Thyroid gland (tissue), 4 donors: ENCODE measurements around the gene SPI1. TPM values are rescaled to one million over a fixed set of nuclear protein-coding genes. Genes with fewer than 3 reads are reported as not detected.

Experiments used
- DNase-seq, 2 donors: peaks; one replicate each; pipeline ENCODE4 v3.0.0-alpha.2; 2019
- H3K27ac ChIP-seq, 3 donors: fragments of 200-600 bp; sonication (generic); 1 replicate in 2 of 3; 2 replicates in 1 of 3; pipeline ENCODE4 v1.5.1; 2016 to 2019; ENCODE audit warnings: mild to moderate bottlenecking in 1 of 3, moderate library complexity in 1 of 3
- H3K27me3 ChIP-seq: fragments of 200-600 bp; sonication (generic); one replicate; pipeline ENCODE4 v1.5.1; 2019
- H3K36me3 ChIP-seq, 2 donors: fragments of 200-600 bp; sonication (generic); one replicate each; pipeline ENCODE4 v1.5.1; 2016 to 2019
- H3K4me1 ChIP-seq, 2 donors: fragments of 200-600 bp; sonication (generic); one replicate each; pipeline ENCODE4 v1.5.1; 2017 to 2019
- H3K4me3 ChIP-seq, 3 donors: fragments of 200-600 bp; sonication (generic); replicated peaks in 1 of 3; 1 replicate in 2 of 3; 2 replicates in 1 of 3; pipeline ENCODE4 v1.5.1; 2016; ENCODE audit warnings: mild to moderate bottlenecking in 1 of 3
- H3K9me3 ChIP-seq: fragments of 200-600 bp; sonication (generic); one replicate; pipeline ENCODE4 v1.5.1; 2017
- CTCF ChIP-seq, 6 experiments: fragments of 200-600 bp in 3 of 6; fragments of 450-650 bp in 3 of 6; sonication (generic) in 3 of 6; IDR thresholded peaks; one replicate each; pipeline ENCODE4 v1.5.1; 2016 to 2019; ENCODE audit warnings: antibody characterized with exemption in 6 of 6, mild to moderate bottlenecking in 2 of 6, inconsistent platforms in 1 of 6, moderate library complexity in 1 of 6
- POLR2A ChIP-seq, 2 donors: fragments of 450-650 bp; IDR thresholded peaks; one replicate each; pipeline ENCODE4 v1.6.1; 2017; ENCODE audit warnings: antibody characterized with exemption in 2 of 2, mild to moderate bottlenecking in 2 of 2, moderate library complexity in 1 of 2
- WGBS, 2 donors: methylation state at CpG; one replicate each; pipeline ENCODE4 v1.1.5; 2017; 5-methylcytosine and 5-hydroxymethylcytosine counted together
- intact Hi-C: fragments of 100-400 bp; cut with DNase I; formaldehyde crosslinking; loops from one replicate; pipeline ENCODE4 v1.15.1; 2023
- microRNA-seq: library from miRNA; unstranded; fragments of <30 nt; microRNA quantifications from one replicate; pipeline ENCODE4, GENCODE V29; 2016
- small RNA-seq: library from RNA; depleted of rRNA; stranded (forward); fragments of <200 nt; gene quantifications from one replicate; pipeline ENCODE3, GENCODE V24; 2016
- total RNA-seq, 4 donors: library from RNA; depleted of rRNA; stranded (reverse); fragments of >200 nt; gene quantifications; one replicate each; pipeline ENCODE4 v1.2.3, GENCODE V29; 2016

Gene SPI1
- total RNA-seq, 4 donors from 2014 or later: 4.8 to 18.0 (median 5.8) TPM

DNA sequence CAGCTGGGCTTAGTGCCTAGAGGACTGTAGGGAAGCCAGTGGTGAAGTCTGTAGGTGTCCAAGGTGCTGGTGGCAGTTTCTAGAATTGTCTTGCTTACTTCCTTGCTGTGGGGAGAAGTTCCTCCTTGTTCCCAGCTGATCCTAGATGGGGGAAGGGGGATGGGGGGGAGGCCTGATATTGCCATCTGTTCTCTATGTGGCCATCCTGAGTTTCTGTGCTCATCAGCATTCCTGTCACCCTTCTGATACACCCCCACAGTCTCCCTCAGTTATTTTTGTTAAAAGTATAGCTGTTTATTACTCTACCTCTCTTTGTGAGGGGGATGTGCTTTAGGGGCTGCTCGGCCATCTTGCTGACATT is 71.9 kb downstream of the SPI1 start:
- DNase-seq: no peak
- H3K27ac ChIP-seq: peak overlapping the region; percentile 43 to 84 (median 55)
- intact Hi-C loops: no loop called here
- H3K4me3 ChIP-seq: no peak overlapping the region
- WGBS, 2 donors: 88 to 92% methylated on average over 1 of the region's 1 CpG
- no peaks in the 10 kb centered on the region for H3K27me3 ChIP-seq
- H3K4me1 ChIP-seq: peaks cover 7 to 16% of the 10 kb centered on the region in 2 donors
- H3K36me3 ChIP-seq: peaks cover 50 to 52% of the 10 kb centered on the region in 2 donors
- no peaks in the 10 kb centered on the region for H3K9me3 ChIP-seq
- TF ChIP-seq POLR2A (IDR thresholded peaks at IDR 0.05) (no peak), CTCF (IDR thresholded peaks at IDR 0.05) (no peak)

DNA sequence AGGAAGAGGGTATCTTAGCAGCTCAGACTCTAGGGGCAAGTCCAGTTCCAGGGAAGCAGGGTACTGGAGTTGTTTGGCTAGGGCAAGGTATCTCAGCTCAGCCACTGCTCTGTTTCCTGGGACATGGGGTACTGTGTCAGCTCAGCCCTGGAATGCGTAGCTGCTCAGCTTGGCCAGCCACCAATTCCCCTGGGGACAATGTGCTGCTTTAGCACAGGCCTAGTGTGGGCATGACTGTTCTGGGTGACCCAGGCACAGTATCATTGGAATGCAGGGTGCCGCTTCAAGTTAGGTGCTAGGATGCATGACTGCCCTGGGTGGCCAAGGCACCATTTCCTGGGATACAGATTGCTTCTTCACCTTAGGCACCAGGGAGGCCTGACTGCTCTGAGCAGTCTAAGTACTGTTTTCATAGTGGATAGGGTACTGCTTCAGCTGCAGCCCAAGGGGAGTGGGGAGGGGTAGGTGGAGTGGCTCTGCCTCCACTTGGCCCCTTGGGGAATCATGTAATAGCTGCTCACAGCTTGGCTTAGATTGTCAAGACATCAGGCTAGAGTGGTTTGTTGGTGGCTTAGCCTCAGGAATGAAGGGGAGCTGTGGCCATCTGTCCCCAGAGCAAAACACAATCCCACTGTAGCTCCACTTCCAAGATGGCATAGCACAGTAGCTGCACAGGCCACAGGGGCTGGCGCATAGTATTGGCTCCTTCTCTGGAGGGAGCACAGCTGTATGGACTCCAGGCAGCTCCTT is 72.4 kb downstream of the SPI1 start:
- H3K4me1 ChIP-seq: peaks cover 7 to 16% of the 10 kb centered on the region in 2 donors
- TF ChIP-seq POLR2A (IDR thresholded peaks at IDR 0.05): no peak
- no peak for TF ChIP-seq CTCF (IDR thresholded peaks at IDR 0.05)
- no peaks in the 10 kb centered on the region for H3K27me3 ChIP-seq
- peak; percentile 96 to 97 for DNase-seq
- no peaks in the 10 kb centered on the region for H3K9me3 ChIP-seq
- H3K4me3 ChIP-seq: no peak overlapping the region
- WGBS, 2 donors: 50 to 56% methylated on average over 2 of the region's 3 CpGs
- intact Hi-C loops: no loop called here
- peak overlapping the region; percentile 57 to 84 (median 75) for H3K27ac ChIP-seq
- peaks cover 45 to 46% of the 10 kb centered on the region in 2 donors for H3K36me3 ChIP-seq

Small RNA genes lying within 50 kb of the gene (microRNA-seq; reads per million reads assigned to microRNA genes)
- gene MIR4487: not detected

Small RNA genes lying within 50 kb of the gene (small RNA-seq; reads per million reads assigned to genes)
- not detected for gene MIR4487

Other genes with a start within 250 kb of the SPI1 start
- 100 to 1,000 TPM; 145 to 194 (median 160) TPM for gene ARFGAP2, start 201.7 kb downstream of the SPI1 start, total RNA-seq
- 10 to 100 TPM; 43.6 to 71.6 (median 54.2) TPM for gene PACSIN3, start 192.1 kb downstream of the SPI1 start, total RNA-seq
- gene DDB2, start 163.6 kb downstream of the SPI1 start, total RNA-seq: 10 to 100 TPM; 10.6 to 19.3 (median 12.9) TPM
- gene ACP2, start 129.7 kb downstream of the SPI1 start, total RNA-seq: 10 to 100 TPM; 32.4 to 98.5 (median 73.3) TPM
- gene NR1H3, start 120.6 kb downstream of the SPI1 start, total RNA-seq: 10 to 100 TPM; 27.5 to 58.3 (median 42.5) TPM
- 10 to 100 TPM; 29.0 to 49.7 (median 38.1) TPM for gene MADD, start 108.4 kb downstream of the SPI1 start, total RNA-seq
- not detected for gene MYBPC3, start 25.8 kb downstream of the SPI1 start, total RNA-seq
- gene SLC39A13, start 30.0 kb upstream of the SPI1 start, total RNA-seq: 10 to 100 TPM; 51.3 to 84.3 (median 66.8) TPM
- 100 to 1,000 TPM in 2 of 4 donors, 10 to 100 TPM in 2; 92.7 to 240 (median 123) TPM for gene PSMC3, start 47.9 kb upstream of the SPI1 start, total RNA-seq
- gene RAPSN, start 70.6 kb upstream of the SPI1 start, total RNA-seq: under 1 TPM in 1 of 4 donors, not detected in 3; 0.67 TPM
- gene CELF1, start 174.6 kb upstream of the SPI1 start, total RNA-seq: 100 to 1,000 TPM in 3 of 4 donors, 10 to 100 TPM in 1; 87.3 to 144 (median 111) TPM
- 100 to 1,000 TPM in 3 of 4 donors, 10 to 100 TPM in 1; 93.9 to 149 (median 125) TPM for gene PTPMT1, start 187.1 kb upstream of the SPI1 start, total RNA-seq
- gene KBTBD4, start 200.4 kb upstream of the SPI1 start, total RNA-seq: 10 to 100 TPM; 22.8 to 34.5 (median 30.7) TPM
- 10 to 100 TPM; 42.6 to 84.3 (median 81.2) TPM for gene NDUFS3, start 200.5 kb upstream of the SPI1 start, total RNA-seq
- gene FAM180B, start 208.1 kb upstream of the SPI1 start, total RNA-seq: 1 to 10 TPM in 3 of 4 donors, under 1 TPM in 1; 0.83 to 3.1 (median 1.4) TPM
- gene C1QTNF4, start 215.9 kb upstream of the SPI1 start, total RNA-seq: 1 to 10 TPM; 1.1 to 3.7 (median 1.9) TPM